Astrocyte (in vitro differentiated cells and primary cell): ENCODE data around the gene PATJ.
"Not testable (repeated sequence)": the region's sequence is repeated elsewhere in the genome, so short reads cannot be mapped to it uniquely, and the experiment has no call there.

Experiments
- CTCF ChIP-seq: IDR thresholded peaks from 2 replicates; pipeline ENCODE4 v1.5.1; 2011; ENCODE audit warnings: low read depth, mild to moderate bottlenecking, inconsistent platforms, low read length, moderate library complexity; ENCODE audit not compliant: insufficient read depth
- EZH2 ChIP-seq: IDR thresholded peaks from 2 replicates; pipeline ENCODE4 v1.6.1; 2012; ENCODE audit warnings: mild to moderate bottlenecking, low read length, inconsistent platforms; ENCODE audit not compliant: insufficient read depth

GRCh38 chr1:61718996-61719663 lies 23.1 kb upstream of the PATJ start:
- TF ChIP-seq EZH2, CTCF: not testable (repeated sequence)
